CD14-positive monocyte (primary cell): ENCODE measurements around the gene KCNQ1OT1. TPM values are rescaled to one million over a fixed set of nuclear protein-coding genes. Genes with fewer than 3 reads are reported as not detected.

ENCODE experiments used
- DNase-seq, 3 donors: peaks; one replicate each; pipeline ENCODE4 v3.0.0-alpha.2; 2011 to 2022
- H2AFZ ChIP-seq: 2 replicates; pipeline ENCODE4 v1.6.0; 2012; ENCODE audit warnings: mild to moderate bottlenecking, low read depth, low read length, inconsistent platforms; ENCODE audit not compliant: insufficient read depth, poor library complexity, severe bottlenecking
- H3K27ac ChIP-seq, 2 donors: 1 replicate in 1 of 2; 2 replicates in 1 of 2; pipeline ENCODE4 v1.5.1; 2012 to 2013; ENCODE audit warnings: low read length in 2 of 2, control low read depth in 1 of 2, inconsistent platforms in 1 of 2, low read depth in 1 of 2, mild to moderate bottlenecking in 1 of 2
- H3K27me3 ChIP-seq, 2 donors: one replicate each; pipeline versions ENCODE4 v1.6.0 to v1.6.1; 2011 to 2013; ENCODE audit warnings: low read length in 2 of 2; ENCODE audit not compliant: control insufficient read depth in 2 of 2, insufficient read depth in 2 of 2
- H3K36me3 ChIP-seq, 2 donors: replicated peaks in 1 of 2; 1 replicate in 1 of 2; 2 replicates in 1 of 2; pipeline versions ENCODE4 v1.5.1 to v1.6.1; 2012 to 2013; ENCODE audit warnings: low read length in 2 of 2, control low read depth in 1 of 2, inconsistent platforms in 1 of 2, mild to moderate bottlenecking in 1 of 2; ENCODE audit not compliant: insufficient read depth in 2 of 2, control insufficient read depth in 1 of 2
- H3K4me1 ChIP-seq, 2 donors: 1 replicate in 1 of 2; 2 replicates in 1 of 2; pipeline versions ENCODE4 v1.5.1 to v1.6.1; 2012 to 2013; ENCODE audit warnings: low read length in 2 of 2, control low read depth in 1 of 2, inconsistent platforms in 1 of 2, mild to moderate bottlenecking in 1 of 2, moderate library complexity in 1 of 2; ENCODE audit not compliant: insufficient read depth in 2 of 2, control insufficient read depth in 1 of 2
- H3K4me2 ChIP-seq: replicated peaks from 2 replicates; pipeline ENCODE3; 2012; ENCODE audit warnings: low read length, moderate library complexity, mild to moderate bottlenecking; ENCODE audit not compliant: poor library complexity, severe bottlenecking; ENCODE audit errors: extremely low read depth
- H3K4me3 ChIP-seq, 3 experiments: fragments of 200-600 bp in 1 of 3; sonication (generic) in 1 of 3; replicated peaks in 1 of 3; 1 replicate in 2 of 3; 2 replicates in 1 of 3; pipeline ENCODE4 v1.5.1; 2011 to 2013; ENCODE audit warnings: low read length in 3 of 3, mild to moderate bottlenecking in 3 of 3, control low read depth in 2 of 3, low read depth in 2 of 3, inconsistent platforms in 1 of 3, moderate library complexity in 1 of 3
- H3K79me2 ChIP-seq: 2 replicates; pipeline ENCODE4 v1.6.0; 2012; ENCODE audit warnings: mild to moderate bottlenecking, control low read depth, inconsistent platforms, low read length, moderate library complexity; ENCODE audit not compliant: insufficient read depth
- H3K9ac ChIP-seq: 2 replicates; pipeline ENCODE4 v1.6.0; 2017; ENCODE audit warnings: low read length, mild to moderate bottlenecking; ENCODE audit not compliant: insufficient read depth, poor library complexity, severe bottlenecking
- H3K9me3 ChIP-seq, 2 donors: replicated peaks in 1 of 2; 1 replicate in 1 of 2; 2 replicates in 1 of 2; pipeline versions ENCODE4 v1.5.1 to v1.6.1; 2012 to 2013; ENCODE audit warnings: low read length in 2 of 2, control low read depth in 1 of 2; ENCODE audit not compliant: control insufficient read depth in 1 of 2, insufficient read depth in 1 of 2
- H4K20me1 ChIP-seq: 2 replicates; pipeline ENCODE4 v1.6.0; 2012; ENCODE audit warnings: mild to moderate bottlenecking, low read length, control low read depth, moderate library complexity; ENCODE audit not compliant: insufficient read depth
- H3K27ac Mint-ChIP-seq, 7 donors: one replicate each; pipeline ENCODE4 v1.8.0; 2020; ENCODE audit warnings: mild to moderate bottlenecking in 7 of 7, mixed read lengths in 7 of 7, moderate library complexity in 6 of 7, inconsistent platforms in 2 of 7
- H3K27me3 Mint-ChIP-seq, 3 donors: one replicate each; pipeline ENCODE4 v1.8.0; 2021 to 2022; ENCODE audit warnings: low read depth in 3 of 3, mild to moderate bottlenecking in 3 of 3, mixed read lengths in 3 of 3, moderate library complexity in 3 of 3, inconsistent platforms in 1 of 3
- H3K36me3 Mint-ChIP-seq, 2 donors: one replicate each; pipeline ENCODE4 v1.8.0; 2020; ENCODE audit warnings: mixed read lengths in 2 of 2, inconsistent platforms in 1 of 2, mild to moderate bottlenecking in 1 of 2
- H3K4me1 Mint-ChIP-seq: one replicate; pipeline ENCODE4 v1.8.0; 2020; ENCODE audit warnings: mild to moderate bottlenecking, mixed read lengths
- H3K4me3 Mint-ChIP-seq, 2 donors: one replicate each; pipeline ENCODE4 v1.8.0; 2020; ENCODE audit warnings: mild to moderate bottlenecking in 2 of 2, mixed read lengths in 2 of 2, moderate library complexity in 1 of 2
- H3K9me3 Mint-ChIP-seq, 7 donors: one replicate each; pipeline ENCODE4 v1.8.0; 2020 to 2022; ENCODE audit warnings: mixed read lengths in 7 of 7, mild to moderate bottlenecking in 6 of 7, moderate library complexity in 6 of 7, inconsistent platforms in 2 of 7
- WGBS: methylation state at CpG from one replicate; pipeline ENCODE4 v1.1.5; 2013; ENCODE audit warnings: missing lambda C conversion rate; ENCODE audit not compliant: insufficient coverage; 5-methylcytosine and 5-hydroxymethylcytosine counted together
- intact Hi-C, 2 donors: fragments of 100-400 bp; cut with micrococcal nuclease; formaldehyde crosslinking; loops; one replicate each; pipeline versions ENCODE4 v1.15.0 to v1.15.1; 2023
- polyA plus RNA-seq, 3 donors: library from polyadenylated mRNA; depleted of rRNA in 1 of 3; unstranded in 2 of 3; stranded (reverse) in 1 of 3; fragments of 300-500 nt in 2 of 3; fragments of >200 nt in 1 of 3; fragmentation: Illumina TruSeq in 2 of 3; gene quantifications; 1 replicate in 2 of 3; 2 replicates in 1 of 3; pipeline ENCODE4 v1.2.3, GENCODE V29; 2012 to 2021
- TF ChIP-seq, protein P1 (sequence below): fragments of 200-600 bp; IDR thresholded peaks from one replicate; pipeline ENCODE4 v1.8.0; 2022; ENCODE audit warnings: antibody characterized with exemption, mild to moderate bottlenecking

KCNQ1OT1 gene
- polyA plus RNA-seq, 3 donors, result 0.01 to 0.04 (median 0.03) TPM

DNA sequence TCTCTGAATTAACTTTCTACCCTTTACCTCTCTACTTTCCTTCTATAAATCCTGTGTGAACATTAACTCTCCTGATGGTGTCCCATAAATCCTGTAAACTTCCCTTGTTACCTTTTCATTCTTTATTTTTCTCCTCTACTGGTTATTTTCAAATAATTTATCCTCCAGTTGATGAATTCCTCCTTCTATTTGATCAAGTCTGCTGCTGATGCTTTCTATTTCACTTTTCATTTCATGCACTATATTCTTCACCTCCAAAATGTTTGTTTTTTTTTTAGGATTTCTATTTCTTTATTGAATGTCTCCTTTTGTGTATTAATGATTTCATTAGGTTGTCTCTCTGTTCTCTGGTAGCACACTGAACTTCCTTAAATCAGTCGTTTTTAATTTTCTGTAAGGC, 68.6 kb downstream of the KCNQ1OT1 start:
- H3K9me3 Mint-ChIP-seq, result peaks cover 27 to 62% (median 41%) of the 10 kb centered on the region in 7 donors
- no CpG with 5 or more reads among the region's 1 CpG for WGBS
- no peaks in the 10 kb centered on the region for H3K4me1 ChIP-seq
- DNase-seq, result no peak
- H3K9ac ChIP-seq, result no peak overlapping the region
- intact Hi-C loops, result no loop called here
- no peak overlapping the region for H3K27ac Mint-ChIP-seq
- no peaks in the 10 kb centered on the region for H3K27me3 ChIP-seq
- H3K4me3 ChIP-seq, result no peak overlapping the region
- H3K4me1 Mint-ChIP-seq, result no peaks in the 10 kb centered on the region
- H3K36me3 ChIP-seq, result peaks cover 0 to 27% of the 10 kb centered on the region in 2 donors
- TF ChIP-seq, protein P1, sequence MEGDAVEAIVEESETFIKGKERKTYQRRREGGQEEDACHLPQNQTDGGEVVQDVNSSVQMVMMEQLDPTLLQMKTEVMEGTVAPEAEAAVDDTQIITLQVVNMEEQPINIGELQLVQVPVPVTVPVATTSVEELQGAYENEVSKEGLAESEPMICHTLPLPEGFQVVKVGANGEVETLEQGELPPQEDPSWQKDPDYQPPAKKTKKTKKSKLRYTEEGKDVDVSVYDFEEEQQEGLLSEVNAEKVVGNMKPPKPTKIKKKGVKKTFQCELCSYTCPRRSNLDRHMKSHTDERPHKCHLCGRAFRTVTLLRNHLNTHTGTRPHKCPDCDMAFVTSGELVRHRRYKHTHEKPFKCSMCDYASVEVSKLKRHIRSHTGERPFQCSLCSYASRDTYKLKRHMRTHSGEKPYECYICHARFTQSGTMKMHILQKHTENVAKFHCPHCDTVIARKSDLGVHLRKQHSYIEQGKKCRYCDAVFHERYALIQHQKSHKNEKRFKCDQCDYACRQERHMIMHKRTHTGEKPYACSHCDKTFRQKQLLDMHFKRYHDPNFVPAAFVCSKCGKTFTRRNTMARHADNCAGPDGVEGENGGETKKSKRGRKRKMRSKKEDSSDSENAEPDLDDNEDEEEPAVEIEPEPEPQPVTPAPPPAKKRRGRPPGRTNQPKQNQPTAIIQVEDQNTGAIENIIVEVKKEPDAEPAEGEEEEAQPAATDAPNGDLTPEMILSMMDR, result no peak
- peaks cover 8 to 40% of the 10 kb centered on the region in 2 donors for H3K9me3 ChIP-seq
- peaks cover 20 to 32% of the 10 kb centered on the region in 2 donors for H3K36me3 Mint-ChIP-seq
- no peak overlapping the region for H3K27ac ChIP-seq
- no peak overlapping the region for H3K4me3 Mint-ChIP-seq
- peaks cover 4% of the 10 kb centered on the region for H4K20me1 ChIP-seq
- no peak overlapping the region for H2AFZ ChIP-seq
- H3K4me2 ChIP-seq, result no peak overlapping the region
- H3K27me3 Mint-ChIP-seq, result peaks cover 0 to 4% (median 3%) of the 10 kb centered on the region in 3 donors
- no peaks in the 10 kb centered on the region for H3K79me2 ChIP-seq

DNA sequence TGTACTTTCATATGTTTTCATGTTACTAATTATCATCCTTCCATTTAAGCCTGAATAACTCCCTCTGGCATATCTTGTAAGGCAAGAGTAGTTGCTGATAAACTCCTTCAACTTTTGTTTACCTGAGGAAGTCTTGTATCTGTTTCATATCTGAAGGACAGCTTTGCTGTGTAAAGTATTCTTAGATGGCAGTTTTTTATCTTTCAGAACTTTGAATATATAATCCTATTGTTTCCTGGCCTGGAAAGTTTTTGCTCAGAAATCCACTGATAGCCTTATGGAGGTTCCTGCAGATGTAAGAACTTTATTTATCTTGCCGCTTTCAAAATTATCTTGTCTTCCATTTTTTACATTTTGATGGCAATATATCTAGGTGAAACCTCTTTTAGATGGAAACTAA, 69.1 kb downstream of the KCNQ1OT1 start:
- H3K79me2 ChIP-seq, result no peaks in the 10 kb centered on the region
- H3K4me1 Mint-ChIP-seq, result no peaks in the 10 kb centered on the region
- H3K4me1 ChIP-seq, result no peaks in the 10 kb centered on the region
- intact Hi-C loops, result no loop called here
- H3K27ac Mint-ChIP-seq, result no peak overlapping the region
- no peak overlapping the region for H3K4me3 ChIP-seq
- peaks cover 0 to 4% (median 3%) of the 10 kb centered on the region in 3 donors for H3K27me3 Mint-ChIP-seq
- H3K36me3 Mint-ChIP-seq, result peaks cover 21 to 34% of the 10 kb centered on the region in 2 donors
- no peaks in the 10 kb centered on the region for H3K27me3 ChIP-seq
- no peak for DNase-seq
- H4K20me1 ChIP-seq, result peaks cover 7% of the 10 kb centered on the region
- WGBS, result no CpG with 5 or more reads among the region's 1 CpG
- peaks cover 27 to 58% (median 37%) of the 10 kb centered on the region in 7 donors for H3K9me3 Mint-ChIP-seq
- H2AFZ ChIP-seq, result no peak overlapping the region
- H3K9ac ChIP-seq, result no peak overlapping the region
- H3K4me3 Mint-ChIP-seq, result no peak overlapping the region
- peaks cover 0 to 32% of the 10 kb centered on the region in 2 donors for H3K36me3 ChIP-seq
- H3K27ac ChIP-seq, result no peak overlapping the region
- no peak overlapping the region for H3K4me2 ChIP-seq
- TF ChIP-seq, protein P1, result no peak
- peaks cover 8 to 40% of the 10 kb centered on the region in 2 donors for H3K9me3 ChIP-seq
